Lower leg skin (tissue), 3 donors: ENCODE measurements around the gene NDUFAF2.

Experiments used
- CTCF ChIP-seq, 3 donors: fragments of 450-650 bp; IDR thresholded peaks; one replicate each; pipeline ENCODE4 v1.5.1; 2016; ENCODE audit warnings: antibody characterized with exemption in 3 of 3, mild to moderate bottlenecking in 3 of 3, moderate library complexity in 2 of 3
- POLR2A ChIP-seq, 2 donors: fragments of 450-650 bp; IDR thresholded peaks; one replicate each; pipeline ENCODE4 v1.6.1; 2016 to 2017; ENCODE audit warnings: antibody characterized with exemption in 2 of 2, mild to moderate bottlenecking in 1 of 2, moderate library complexity in 1 of 2

DNA sequence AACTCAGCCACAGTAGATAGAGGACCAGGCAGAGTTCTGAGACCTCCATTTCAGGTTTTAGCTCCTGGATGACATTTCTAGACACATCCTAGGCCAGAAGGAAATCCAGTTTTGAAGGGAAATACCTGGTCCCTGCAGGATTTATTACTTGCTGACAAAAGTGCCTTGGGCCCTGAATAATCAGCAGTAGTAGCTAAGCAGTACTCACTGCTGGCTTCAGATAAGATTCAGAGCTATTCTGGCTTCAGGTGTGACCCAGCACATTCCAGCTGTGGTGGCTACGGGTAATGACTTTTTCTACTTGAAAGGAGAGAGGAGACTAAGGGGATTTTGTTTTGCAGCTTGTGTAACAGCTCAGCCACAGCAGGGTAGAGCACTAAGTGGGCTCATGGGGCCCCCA is 34.0 kb downstream of the NDUFAF2 start:
- TF ChIP-seq POLR2A (IDR thresholded peaks at IDR 0.05) (no peak), CTCF (IDR thresholded peaks at IDR 0.05) (no peak)
